AML-193 (cell line): ENCODE measurements around the gene NKD1.

Experiments
- DNase-seq, 2 experiments: peaks; one replicate each; lab custom pipeline; 2025; lab: John Stamatoyannopoulos, UW

Gene NKD1

DNA sequence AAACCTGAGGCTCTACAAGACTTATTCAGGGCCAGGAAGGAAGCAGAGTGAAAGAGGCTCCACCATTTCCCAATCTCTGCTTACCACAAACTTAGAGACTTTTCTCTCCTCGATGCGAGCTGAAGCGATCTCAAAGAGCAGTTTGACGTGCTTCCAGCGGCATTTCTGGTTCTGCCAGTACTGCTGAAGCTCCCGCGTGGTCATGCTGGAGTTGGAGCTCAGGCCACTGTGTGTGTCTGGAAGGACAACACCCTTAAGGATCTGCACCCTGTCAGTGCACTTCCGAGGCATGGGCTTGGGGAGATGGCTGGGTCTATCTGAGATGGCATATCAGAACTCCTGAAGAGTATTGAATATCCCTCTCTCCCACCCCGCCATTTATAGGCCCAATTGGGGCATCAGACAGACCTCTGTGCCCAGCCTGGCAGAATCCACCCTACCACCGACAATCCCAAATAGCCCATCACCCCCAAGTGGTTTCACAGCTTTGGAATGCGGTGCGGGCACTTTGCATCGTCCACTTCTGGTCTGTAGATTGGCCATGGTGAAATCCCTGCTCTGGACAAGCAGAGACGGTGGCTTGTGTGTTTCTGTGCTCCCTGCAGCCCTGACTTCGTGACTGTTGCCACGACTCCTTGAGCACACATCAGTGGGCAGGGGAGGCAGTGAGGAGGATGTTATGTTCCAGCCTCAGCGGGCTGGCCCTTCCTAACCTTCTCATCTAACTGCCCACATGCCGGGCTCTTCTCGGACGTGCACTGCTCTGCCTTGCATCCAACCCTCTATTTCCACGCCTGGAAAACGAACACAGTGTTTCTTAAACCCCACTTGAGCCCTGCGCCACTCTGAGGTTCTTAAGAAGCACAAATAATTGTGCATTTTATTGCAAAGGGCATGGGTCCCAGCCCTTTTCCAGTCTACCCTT lies 127.8 kb downstream of the NKD1 start:
- DNase-seq: no peak

DNA sequence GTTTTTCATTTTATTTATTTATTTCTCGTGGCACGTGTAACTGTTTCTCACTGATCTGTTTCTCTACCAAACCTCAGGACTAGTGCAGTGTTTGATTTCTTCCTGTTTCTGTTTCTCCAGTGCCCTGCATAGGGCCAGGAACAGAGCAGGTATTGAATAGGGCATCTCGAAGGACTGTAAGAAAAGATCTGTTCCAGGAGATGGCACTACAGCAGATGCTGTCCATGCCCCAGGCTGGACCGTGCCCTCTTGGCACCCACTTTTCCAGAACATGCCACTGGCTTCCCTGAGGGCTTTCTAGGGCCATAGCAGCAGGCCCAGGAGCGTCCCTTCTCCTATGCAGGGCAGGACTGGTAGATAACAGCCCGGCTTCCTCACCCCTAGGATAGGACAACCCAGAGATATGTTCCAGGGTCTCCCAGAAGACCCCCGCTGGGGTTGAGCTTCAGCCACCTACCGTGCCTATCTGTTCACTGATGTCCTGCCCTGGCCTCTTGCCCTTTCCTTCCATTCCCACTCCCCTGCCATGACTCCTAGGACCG lies 128.6 kb downstream of the NKD1 start:
- DNase-seq: no peak

DNA sequence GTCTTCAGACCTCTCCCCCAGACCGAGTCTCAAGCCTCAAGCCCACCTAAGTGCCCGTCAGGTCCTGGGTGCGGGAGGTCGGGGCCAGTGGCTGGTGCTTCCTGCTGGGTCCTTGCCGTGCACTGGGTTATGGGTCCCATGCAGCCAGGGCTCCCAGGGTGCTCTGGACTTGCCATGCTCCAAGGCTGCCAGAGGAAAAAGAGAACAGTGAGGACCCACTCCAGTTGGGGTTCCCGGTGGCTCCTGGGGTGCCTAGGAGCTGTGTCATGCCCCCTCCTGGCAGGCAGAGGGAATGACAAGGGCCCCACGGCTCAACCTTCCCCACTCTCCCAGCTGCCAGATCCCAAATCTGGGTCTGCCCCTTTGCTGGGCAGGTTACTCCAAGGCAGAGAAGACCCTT lies 129.2 kb downstream of the NKD1 start:
- DNase-seq: no peak

DNA sequence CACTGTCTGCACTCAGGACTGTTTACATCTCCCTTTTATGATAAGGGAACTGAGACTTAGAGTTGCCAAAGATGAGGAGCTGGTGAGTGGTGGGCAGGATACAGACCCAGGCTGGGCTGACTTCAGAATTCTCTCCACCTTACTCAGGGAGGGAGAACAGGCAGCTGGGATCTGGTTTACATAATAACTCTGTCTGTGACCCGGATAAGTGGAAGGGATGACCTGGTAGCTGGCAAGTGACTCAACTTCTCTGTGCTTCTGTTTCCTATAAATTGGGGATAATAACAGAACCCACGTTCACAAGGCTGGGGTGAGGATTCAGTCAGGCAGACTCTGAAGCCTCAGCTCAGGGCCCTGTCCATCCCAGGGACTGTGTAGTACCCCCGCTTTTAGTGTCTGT lies 130.3 kb downstream of the NKD1 start:
- DNase-seq: no peak

DNA sequence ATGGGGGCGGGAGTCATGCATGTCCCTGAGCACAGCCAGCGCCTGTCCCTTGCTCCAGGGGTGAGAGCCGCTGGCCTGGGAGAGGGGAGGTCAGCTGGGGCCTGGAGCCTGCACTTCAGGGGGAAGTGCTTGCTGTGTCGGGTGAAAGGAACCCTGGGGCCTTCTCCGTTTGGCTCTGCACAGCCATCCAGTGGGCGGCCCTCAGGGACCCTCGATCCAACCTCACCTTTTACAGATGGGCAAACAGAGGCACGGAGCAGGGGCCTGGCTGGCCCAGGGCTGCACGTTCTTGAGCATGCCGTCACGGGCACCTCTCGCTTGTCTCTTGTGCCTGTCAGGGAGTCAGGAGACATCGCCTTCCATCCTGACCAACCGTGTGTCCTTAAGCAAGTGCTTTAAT lies 131.1 kb downstream of the NKD1 start:
- no peak for DNase-seq

DNA sequence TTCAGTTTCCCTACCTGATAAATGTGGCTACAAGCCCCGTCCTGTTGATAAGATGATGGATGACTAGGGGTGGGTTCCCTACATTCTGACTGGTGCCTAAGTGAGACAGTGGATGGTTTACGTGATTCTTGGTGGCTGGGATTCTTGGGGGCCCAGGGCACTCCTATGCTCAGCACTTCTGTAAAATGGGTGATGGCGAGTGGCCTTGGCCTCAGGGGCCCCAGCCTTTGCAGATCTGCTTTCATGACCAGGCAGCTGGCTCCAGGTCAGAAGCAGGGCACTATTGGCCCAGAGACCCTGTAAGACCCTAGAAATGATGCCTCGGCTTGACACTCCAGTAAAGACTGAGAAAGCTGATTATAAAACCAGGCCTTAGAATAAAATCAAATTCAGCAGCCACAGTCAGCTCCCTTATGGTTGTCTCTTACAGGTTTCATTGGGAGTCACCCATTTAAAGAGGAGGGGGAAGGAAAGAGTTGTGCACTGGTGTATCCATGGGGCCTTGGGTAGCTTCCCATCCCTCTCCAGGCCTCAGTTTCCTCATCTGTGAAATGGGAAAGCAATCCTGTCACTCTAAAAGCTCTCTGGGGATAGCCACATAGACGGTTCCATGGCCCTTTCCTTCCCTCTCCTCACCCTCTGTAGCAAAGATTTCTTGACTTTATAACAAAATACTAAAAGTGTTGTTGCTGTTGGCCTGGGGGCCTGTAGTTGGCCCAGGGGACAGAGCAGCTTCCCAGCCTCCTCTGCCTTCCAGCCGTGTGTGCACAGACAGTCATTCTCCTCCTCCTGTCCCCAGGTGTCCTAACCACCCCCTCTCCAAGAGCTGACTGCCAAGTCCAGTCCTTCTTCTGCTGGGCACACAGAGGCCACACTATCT lies 131.7 kb downstream of the NKD1 start:
- DNase-seq: no peak

DNA sequence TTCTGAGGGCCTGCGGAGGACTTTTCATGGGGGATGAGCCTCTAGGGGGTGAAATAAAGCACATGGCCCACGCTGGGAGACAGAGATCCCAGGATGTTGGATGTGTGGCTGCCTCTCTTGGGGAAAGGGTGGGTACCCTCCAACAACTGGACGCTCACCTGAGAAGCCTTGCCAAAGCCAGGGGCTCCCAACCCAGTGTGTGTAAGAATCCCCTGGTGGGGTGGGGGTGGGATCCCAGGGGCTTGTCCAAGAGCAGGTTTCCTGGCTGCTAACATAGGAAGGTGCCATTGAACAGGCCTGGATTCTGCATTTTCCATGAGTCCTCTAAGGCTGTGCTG lies 132.3 kb downstream of the NKD1 start:
- DNase-seq: no peak

DNA sequence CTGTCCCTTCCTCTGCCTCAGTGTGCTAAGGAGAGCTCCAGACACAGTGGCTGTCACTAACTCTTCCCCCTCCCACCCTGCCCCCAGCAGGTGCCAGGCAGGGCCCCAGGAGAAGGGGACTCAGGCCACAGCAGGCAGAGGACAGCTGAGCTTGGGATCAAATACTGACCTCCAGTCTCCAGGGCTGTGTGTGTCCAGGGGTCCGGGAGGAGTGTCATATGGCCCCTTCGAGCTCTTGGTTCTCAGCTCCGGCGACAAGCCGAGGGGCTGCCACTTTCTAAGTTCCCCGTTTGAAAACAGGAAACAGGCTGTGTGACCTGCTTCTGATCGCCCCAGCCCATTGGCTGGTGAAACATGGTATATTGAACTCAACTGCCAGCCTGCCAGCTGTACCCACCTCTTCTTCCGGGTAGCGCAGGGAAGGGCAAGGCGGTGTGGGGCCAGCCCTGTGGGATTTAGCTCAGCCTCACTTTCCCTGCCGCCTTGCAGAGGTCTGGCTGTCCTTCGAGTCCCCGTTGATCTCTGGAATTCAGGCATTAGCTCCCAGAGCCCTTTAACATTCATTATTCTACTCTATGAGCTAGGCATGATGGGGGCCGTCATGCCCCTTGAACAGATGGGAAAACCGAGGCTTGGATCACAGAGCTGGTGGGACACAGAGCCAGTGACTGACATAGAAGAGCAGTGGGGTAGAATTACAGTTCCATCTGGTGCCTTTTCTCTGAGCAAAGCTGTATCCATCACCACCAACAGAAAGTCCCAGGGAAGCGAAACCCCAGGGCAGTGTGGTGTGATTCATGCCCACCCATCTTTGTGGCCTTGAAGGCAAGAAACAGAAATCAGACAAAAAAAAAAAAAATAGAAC lies 133.1 kb downstream of the NKD1 start, which contains the start of gene SNX20:
Gene SNX20, minus strand, starts transcription at position 292 of the 865 bp plus-strand sequence. CDS start 3,786 bp downstream, outside the sequence.
- peak; percentile 81 to 89 for DNase-seq

DNA sequence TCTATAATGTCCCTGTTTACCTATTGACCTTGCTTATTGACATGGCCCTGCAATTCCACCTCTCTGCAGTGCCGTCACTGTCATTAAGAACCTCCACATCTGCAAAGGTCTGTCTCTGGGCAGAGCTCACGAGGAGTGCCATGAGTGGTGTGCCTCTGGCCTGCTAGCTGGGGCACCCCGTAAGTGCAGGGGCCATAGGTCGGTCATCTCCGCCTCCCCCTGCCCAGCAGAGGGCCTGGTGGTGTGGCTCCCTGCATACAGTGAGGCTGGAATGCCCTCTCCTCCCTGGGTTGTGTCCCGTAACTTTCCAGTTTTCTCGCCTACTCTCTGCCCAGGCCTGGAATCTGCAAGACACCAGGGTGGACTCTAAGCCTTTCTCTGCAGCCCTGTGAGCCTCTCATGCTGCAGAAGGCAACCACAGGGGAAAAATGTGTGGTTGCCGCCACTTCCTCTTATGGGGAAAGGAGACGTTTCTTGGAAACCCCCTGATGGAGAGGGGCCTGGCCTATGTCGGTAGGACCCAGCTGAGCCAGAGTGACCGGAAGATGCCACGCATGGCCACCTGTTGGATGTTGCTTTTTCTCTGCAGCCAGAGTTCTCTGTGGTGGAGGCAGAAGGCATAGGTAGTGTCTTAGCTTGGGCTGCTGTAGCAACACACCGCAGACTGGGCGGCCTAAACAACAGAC lies 135.6 kb downstream of the NKD1 start:
- peak; percentile 93 for DNase-seq

DNA sequence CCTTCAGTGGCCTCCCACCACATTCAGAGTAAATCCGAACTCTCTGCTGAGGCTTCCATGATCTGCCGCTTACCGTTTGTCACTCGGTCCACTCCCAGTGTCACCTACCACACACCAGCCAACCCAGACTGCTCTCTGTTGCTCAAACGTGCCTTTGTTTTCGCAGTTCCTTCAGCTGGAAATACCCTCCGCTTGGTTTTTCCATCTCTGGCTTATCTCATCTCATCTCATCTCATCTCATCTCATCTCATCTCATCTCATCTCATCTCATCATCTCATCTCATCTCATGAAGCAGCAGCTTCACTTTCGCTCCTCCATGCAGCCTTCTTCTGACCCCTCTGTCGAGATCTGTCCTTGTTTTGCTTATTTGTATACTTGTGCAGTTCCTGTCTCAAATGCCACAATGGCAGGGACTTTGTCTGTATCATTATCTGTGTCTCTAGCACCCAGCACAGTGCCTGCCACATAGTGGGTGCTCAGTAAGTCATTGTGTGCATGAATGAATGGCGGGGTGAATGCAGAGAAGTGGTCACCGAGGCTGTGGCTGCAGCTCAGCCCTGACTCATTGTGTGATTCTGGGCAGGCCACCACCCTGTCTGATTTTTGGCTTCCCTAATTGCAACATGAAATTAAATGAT lies 136.7 kb downstream of the NKD1 start:
- peak; percentile 57 to 63 for DNase-seq

DNA sequence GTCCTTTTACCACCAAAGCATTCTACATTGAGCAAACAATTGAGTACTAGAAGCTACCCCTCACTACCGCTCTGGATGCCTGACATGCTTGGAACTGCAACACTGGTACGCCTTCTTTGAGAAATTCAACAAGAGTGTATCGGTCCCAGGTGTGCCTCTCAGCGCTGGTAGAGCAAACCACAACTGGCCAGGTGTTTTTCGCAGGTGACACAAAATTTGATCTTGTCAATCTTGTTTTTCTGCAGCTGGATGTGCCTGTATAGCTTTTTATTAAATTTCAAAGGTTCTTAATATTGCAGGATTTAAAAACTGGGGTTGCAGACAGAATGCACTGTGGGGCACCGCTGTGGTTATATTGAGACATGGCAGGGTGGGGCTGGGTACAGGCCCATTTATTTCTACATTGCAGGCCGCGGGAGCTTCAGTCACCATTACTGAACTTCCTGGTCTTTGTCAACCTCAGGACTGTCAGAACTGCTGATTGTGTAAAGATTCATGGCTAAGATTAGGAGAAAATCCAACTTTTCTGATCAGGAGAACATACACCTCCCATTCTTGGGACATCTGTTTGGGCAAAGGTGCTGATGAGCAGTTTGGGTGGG lies 137.4 kb downstream of the NKD1 start:
- peak; percentile 81 to 85 for DNase-seq

DNA sequence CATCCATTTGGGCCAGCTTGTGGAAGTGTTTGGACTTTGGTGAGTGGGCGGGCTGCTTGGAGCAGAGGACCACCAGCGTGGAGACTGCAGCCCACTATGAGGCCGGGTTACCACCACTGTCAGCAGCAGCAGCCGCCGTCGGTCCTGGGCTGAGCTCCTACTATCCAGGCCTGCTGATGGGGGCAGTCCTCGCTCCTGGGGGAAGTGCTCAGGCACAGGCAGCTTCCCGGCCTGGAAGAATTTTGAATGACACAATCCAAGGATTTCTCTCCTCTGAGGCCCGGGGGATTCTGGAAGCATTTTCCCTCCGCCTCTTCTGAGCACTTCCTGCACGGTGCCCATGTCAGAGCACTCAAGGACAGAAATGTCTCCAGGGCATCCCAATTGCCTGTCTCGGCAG lies 139.9 kb downstream of the NKD1 start:
- DNase-seq: no peak

DNA sequence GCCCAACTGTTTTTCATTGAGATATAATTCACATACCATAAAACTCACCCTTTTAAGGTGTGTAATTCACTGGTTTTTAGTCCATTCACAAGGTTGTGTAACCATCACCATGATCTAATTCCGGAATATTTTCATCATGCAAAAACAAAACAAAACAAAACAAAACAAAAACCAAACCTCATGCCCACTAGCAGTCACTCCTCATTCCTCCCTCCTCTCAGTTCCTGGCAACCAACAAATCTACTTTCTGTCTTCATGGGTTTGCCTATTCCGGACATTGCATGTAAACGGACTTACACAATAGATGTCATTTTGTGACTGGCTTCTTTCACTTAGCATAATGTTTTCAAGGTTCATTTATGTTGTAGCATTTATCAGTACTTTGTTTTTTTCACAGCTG lies 140.7 kb downstream of the NKD1 start:
- no peak for DNase-seq

DNA sequence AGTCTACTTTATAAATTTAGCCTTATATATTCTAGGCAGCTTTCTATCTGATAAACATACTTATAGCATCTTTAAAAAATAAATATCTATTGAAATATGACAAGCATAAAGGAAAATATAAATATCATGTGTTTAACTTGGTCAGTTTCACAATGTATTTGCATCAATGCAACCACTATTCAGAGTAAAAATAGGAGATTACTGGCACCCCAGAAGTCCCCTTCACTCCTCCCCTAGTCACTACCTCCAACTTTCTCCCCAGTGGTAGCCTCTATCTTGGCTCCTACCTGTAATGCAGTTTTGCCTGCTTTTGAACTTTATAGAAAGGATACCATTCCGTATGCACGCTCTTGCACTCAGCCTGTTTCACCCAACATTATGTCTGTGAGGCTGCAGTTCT lies 142.0 kb downstream of the NKD1 start:
- DNase-seq: no peak

DNA sequence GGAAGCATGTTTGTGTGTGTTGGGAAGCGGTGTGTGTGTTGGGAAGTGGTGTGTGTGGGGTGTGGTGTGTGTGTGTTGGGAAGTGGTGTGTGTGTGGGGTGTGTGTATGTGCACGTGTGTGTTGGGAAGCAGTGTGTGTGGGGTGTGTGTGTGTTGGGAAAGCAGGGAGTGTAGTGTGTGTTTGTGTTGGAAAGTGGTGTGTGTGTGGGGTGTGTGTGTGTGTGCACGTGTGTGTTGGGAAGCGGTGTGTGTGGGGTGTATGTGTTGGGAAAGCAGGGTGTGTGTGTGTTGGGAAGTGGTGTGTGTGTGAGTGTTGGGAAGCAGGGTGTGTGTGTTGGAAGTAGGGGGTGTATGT lies 144.4 kb downstream of the NKD1 start:
- DNase-seq: no peak

DNA sequence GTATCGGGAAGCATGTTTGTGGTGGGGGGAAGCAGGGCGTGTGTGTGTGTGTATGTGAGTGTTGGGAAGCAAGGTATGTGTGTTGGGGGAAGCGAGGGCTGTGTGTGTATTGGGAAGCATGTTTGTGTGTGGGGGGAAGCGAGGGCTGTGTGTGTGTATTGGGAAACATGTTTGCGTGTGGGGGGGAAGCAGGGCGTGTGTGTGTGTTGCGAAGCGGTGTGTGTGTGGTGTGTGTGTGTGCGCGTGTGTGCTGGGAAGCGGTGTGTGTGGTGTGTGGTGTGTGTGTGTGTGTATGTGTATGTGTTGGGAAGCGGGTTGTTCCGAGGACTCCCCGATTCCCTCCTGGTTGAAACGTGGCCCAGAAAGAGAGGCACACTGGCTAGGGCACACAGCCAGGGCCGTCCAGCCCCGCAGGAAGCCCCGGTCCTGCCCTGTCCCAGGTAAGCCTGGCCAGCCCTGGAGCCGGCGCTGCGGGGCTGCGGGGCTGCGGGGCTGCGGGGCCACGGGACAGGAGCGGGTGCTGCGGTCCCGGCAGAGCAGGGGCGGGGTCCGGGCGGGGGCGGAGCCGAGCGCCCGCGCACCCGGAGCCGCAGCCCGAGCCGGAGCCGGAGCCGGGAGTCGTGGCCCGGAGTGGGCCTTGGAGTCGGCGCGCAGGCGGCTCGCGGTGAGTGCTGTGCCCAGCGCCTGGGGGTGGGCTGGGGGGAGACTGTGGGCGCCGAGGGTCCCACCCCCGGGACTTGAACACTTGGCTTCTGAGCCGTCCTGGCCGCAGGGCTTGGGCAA lies 145.0 kb downstream of the NKD1 start, which contains the start of gene NOD2:
Gene NOD2, plus strand, starts transcription at position 608 of the 783 bp plus-strand sequence. CDS start 5,890 bp downstream, outside the sequence.
- no peak for DNase-seq

DNA sequence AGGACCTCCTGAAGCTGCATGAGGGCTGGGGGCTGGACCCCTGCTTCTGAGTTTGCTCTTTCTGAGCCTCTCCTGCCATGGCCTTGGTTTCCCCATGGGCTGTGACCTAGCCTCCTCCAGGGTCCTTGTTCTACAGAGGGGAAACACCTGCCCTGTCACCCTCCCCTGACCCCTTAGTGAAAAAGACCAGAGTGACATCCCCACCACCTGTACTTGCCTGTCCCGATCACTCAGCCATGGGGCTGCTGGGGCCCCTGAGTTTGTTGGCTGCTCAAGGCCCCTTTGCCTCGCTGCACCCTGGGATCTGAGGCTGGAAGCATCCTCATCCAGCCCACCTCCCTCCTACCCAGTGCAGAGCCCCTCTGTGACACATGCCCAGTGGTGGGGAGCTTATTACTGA lies 146.0 kb downstream of the NKD1 start:
- DNase-seq: no peak

DNA sequence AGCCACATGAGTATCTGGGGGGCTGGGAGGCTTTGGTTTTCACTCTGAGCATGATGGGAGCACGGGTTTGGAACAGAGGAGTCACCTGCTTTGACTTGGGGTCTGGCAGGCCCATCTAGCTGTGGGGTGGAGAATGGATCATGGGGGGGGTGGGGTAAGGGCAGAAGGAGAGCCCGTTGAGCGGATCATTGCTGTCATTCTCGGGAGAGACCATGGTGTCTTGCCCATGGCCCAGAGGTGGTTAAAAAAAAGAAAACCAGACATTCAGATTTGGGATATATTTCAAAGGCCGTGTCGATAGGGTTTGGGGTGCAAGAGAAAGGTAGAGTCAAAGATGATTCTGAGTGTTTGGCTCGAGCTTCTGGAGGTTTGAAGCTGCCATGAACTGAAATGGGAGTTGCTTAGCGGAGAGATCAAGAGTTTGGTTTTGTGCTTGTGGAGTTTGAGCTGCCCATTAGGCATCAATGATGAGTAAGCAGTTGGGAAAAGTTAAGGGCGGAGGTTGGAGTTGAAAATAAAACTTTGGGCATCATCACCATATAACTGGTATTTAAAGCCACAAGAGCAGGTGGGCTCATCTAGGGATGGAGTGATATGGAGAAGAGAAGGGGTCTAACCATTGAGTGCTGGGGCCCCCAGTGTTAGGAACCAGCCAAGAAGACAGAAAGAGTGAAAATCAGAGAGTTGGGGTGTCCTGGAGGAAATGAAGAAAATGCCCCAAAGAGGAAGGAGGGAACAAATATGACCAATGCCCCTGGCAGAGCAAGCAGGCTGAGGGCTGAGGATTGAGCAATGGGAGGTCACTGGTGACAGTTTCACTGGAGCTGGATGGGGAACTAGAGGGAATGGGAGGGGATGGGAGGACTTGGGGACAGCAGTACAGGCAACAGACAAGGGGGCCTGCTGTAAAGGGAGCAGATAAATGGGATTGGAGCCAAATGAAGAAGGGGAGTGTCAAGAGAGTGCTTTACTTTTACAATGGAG lies 147.1 kb downstream of the NKD1 start:
- DNase-seq: peak; percentile 83 to 91
